Adrenal gland (tissue), 12 donors: ENCODE measurements around the gene FANCE. TPM values are rescaled to one million over a fixed set of nuclear protein-coding genes. Genes with fewer than 3 reads are reported as not detected.

Experiments used
- DNase-seq, 7 donors: peaks; one replicate each; pipeline ENCODE4 v3.0.0-alpha.2; 2019 to 2020
- H3K27ac ChIP-seq, 5 donors: fragments of 200-600 bp; sonication (generic) in 4 of 5; 1 replicate in 3 of 5; 2 replicates in 2 of 5; pipeline versions ENCODE4 v1.5.1 to v1.8.0; 2016 to 2020; ENCODE audit warnings: mild to moderate bottlenecking in 1 of 5
- H3K27me3 ChIP-seq: fragments of 200-600 bp; 2 replicates; pipeline ENCODE4 v1.8.0; 2021
- H3K36me3 ChIP-seq, 2 donors: fragments of 200-600 bp; replicated peaks in 1 of 2; 1 replicate in 1 of 2; 2 replicates in 1 of 2; pipeline versions ENCODE4 v1.5.1 to v1.8.0; 2018 to 2022
- H3K4me1 ChIP-seq, 2 donors: fragments of 200-600 bp; replicated peaks in 1 of 2; 1 replicate in 1 of 2; 2 replicates in 1 of 2; pipeline versions ENCODE4 v1.5.1 to v1.8.0; 2018 to 2021
- H3K4me3 ChIP-seq, 4 donors: fragments of 200-600 bp; sonication (generic) in 3 of 4; one replicate each; pipeline ENCODE4 v1.5.1; 2016 to 2018
- H3K9me3 ChIP-seq, 3 donors: fragments of 200-600 bp; sonication (generic) in 1 of 3; replicated peaks in 1 of 3; 1 replicate in 2 of 3; 2 replicates in 1 of 3; pipeline versions ENCODE4 v1.5.1 to v1.8.0; 2016 to 2021
- CTCF ChIP-seq, 6 experiments: fragments of 450-650 bp in 4 of 6; fragments of 200-600 bp in 2 of 6; sonication (generic) in 1 of 6; IDR thresholded peaks; 1 replicate in 5 of 6; 2 replicates in 1 of 6; pipeline versions ENCODE4 v1.5.1 to v1.8.0; 2016 to 2021; ENCODE audit warnings: antibody characterized with exemption in 6 of 6, mild to moderate bottlenecking in 2 of 6, moderate library complexity in 1 of 6
- POLR2A ChIP-seq, 2 donors: fragments of 450-650 bp; IDR thresholded peaks; one replicate each; pipeline ENCODE4 v1.6.1; 2017; ENCODE audit warnings: antibody characterized with exemption in 2 of 2, mild to moderate bottlenecking in 2 of 2, moderate library complexity in 1 of 2
- WGBS, 4 donors: extraction: QIAGEN DNeasy Blood & Tissue Kit in 2 of 4; methylation state at CpG; one replicate each; pipeline versions ENCODE4 v1.1.5 to v1.1.7; 2013 to 2017; 5-methylcytosine and 5-hydroxymethylcytosine counted together
- intact Hi-C, 2 donors: fragments of 100-400 bp; cut with DNase I; formaldehyde crosslinking; loops; one replicate each; pipeline versions ENCODE4 v1.14.1 to v1.15.0; 2022 to 2023
- polyA plus RNA-seq, 3 donors: library from polyadenylated mRNA; stranded (reverse); fragments of 200-250 nt in 2 of 3; fragments of 350-450 nt in 1 of 3; fragmentation: Illumina TruSeq in 1 of 3; extraction: RNeasy Lipid Tissue Mini Kit (QIAGEN cat#74804) in 1 of 3; gene quantifications; one replicate each; pipeline ENCODE4 v1.2.3, GENCODE V29; 2013 to 2014
- total RNA-seq, 9 donors: library from RNA; depleted of rRNA in 4 of 9; stranded (reverse); fragments of >200 nt in 4 of 9; fragments of 120-200 nt in 1 of 9; fragmentation: NEBNext Ultra II Directional in 1 of 9; extraction: Animal tissue kit (Norgen Biotek cat#: 25700) in 1 of 9; gene quantifications; one replicate each; pipeline versions ENCODE4 v1.1.0 to v1.2.4, GENCODE V29; 2013 to 2023
- donor health status: healthy with polysubstance abuse.
- donor health status: Bipolar disorder and iron deficiency.
- donor health status: DM: yes; HTN: yes; CAD: no.
- donor health status: DM: no; HTN: no; CAD: no.
- donor health status: DM: no; HTN: no; CAD: no.
- donor health status: DM: yes; HTN: yes; CAD: no.

Gene FANCE
- total and polyA plus RNA-seq, 12 donors, result 1.0 to 5.3 (median 2.1) TPM

- Histone ChIP-seq H3K4me1 (peaks cover 8 to 19% of the 10 kb centered on the region in 2 donors), H3K4me3 (no peak overlapping the region), H3K27me3 (no peaks in the 10 kb centered on the region), H3K36me3 (no peaks in the 10 kb centered on the region), H3K27ac (peak overlapping the region in 4 of 5 donors; percentile 28 to 73 (median 58)), H3K9me3 (no peaks in the 10 kb centered on the region)
- WGBS, 4 donors, result 68 to 84% (median 76%) methylated on average over 50 to 61 of the region's 61 CpGs
- no peak for DNase-seq
- TF ChIP-seq POLR2A (IDR thresholded peaks at IDR 0.05) (no peak), CTCF (IDR thresholded peaks at IDR 0.05) (no peak)
- intact Hi-C loops, result no loop called here
Observed at GRCh38 chr6:35486005-35486925, 34.1 kb downstream of the FANCE start.

GRCh38 chr6:35487658-35488516, 35.7 kb downstream of the FANCE start:
- intact Hi-C loops, result no loop called here
- Histone ChIP-seq H3K4me3 (no peak overlapping the region), H3K9me3 (no peaks in the 10 kb centered on the region), H3K27ac (peak overlapping the region in 1 of 5 donors; percentile 66), H3K27me3 (no peaks in the 10 kb centered on the region), H3K4me1 (peaks cover 8 to 16% of the 10 kb centered on the region in 2 donors), H3K36me3 (no peaks in the 10 kb centered on the region)
- TF ChIP-seq POLR2A (IDR thresholded peaks at IDR 0.05) (no peak), CTCF (IDR thresholded peaks at IDR 0.05) (no peak)
- DNase-seq, result no peak
- WGBS, 4 donors, result 51 to 100% (median 67%) methylated on average over 1 to 9 of the region's 9 CpGs

GRCh38 chr6:35488517-35488862, 36.4 kb downstream of the FANCE start:
- no peak for TF ChIP-seq CTCF (IDR thresholded peaks at IDR 0.05)
- no peak for TF ChIP-seq POLR2A (IDR thresholded peaks at IDR 0.05)
- H3K4me3 ChIP-seq, result no peak overlapping the region
- H3K4me1 ChIP-seq, result peaks cover 8 to 16% of the 10 kb centered on the region in 2 donors
- DNase-seq, result no peak
- H3K9me3 ChIP-seq, result no peaks in the 10 kb centered on the region
- intact Hi-C loops, result no loop called here
- no peaks in the 10 kb centered on the region for H3K36me3 ChIP-seq
- no peaks in the 10 kb centered on the region for H3K27me3 ChIP-seq
- WGBS, 4 donors, result 79 to 87% (median 83%) methylated on average over 9 of the region's 9 CpGs
- H3K27ac ChIP-seq, result peak overlapping the region in 1 of 5 donors; percentile 66

GRCh38 chr6:35489066-35489465, 36.9 kb downstream of the FANCE start:
- TF ChIP-seq POLR2A (IDR thresholded peaks at IDR 0.05), result no peak
- no peak for TF ChIP-seq CTCF (IDR thresholded peaks at IDR 0.05)
- Histone ChIP-seq H3K27ac (peak overlapping the region in 2 of 5 donors; percentile 12 to 16), H3K4me1 (peaks cover 8 to 18% of the 10 kb centered on the region in 2 donors), H3K4me3 (no peak overlapping the region), H3K36me3 (no peaks in the 10 kb centered on the region), H3K9me3 (no peaks in the 10 kb centered on the region), H3K27me3 (no peaks in the 10 kb centered on the region)
- DNase-seq, result no peak
- WGBS, 4 donors, result 83 to 95% (median 91%) methylated on average over 1 of the region's 1 CpG
- intact Hi-C loops, result no loop called here
